Stimulated activated CD4-positive, alpha-beta T cell treated with anti-CD3 and anti-CD28 coated beads, TNF-alpha, amount 100 ng/mL, for 24 hours (primary cell): ENCODE results near the gene SLC22A15.

Experiments used
- DNase-seq, 3 experiments: peaks; one replicate each; pipeline ENCODE4 v3.0.0-alpha.2; 2020; ENCODE audit warnings: low read depth in 3 of 3

SLC22A15 gene

DNA sequence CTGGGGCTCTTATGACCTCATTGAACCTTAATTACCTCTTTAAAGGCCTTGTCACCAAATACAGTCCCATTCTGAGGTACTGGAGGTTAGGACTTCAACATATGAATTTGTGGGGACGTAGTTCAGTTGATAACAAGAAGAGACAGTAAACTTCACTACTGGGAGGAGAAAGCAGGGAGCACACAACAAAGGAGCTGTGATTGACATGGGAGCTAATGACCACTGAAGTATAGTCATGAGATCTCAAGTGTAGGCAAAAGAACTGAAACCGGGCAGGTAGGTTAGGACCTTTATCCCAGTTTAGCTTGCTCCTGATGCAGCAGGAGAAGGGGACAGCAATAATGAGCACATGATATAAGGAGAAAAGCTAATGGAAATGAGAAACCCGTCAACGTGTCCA lies 123.1 kb downstream of the SLC22A15 start:
- DNase-seq = no peak

- no peak for DNase-seq
These were observed 123.6 kb downstream of the SLC22A15 start for GRCh38 chr1:116099919-116100318.

DNA sequence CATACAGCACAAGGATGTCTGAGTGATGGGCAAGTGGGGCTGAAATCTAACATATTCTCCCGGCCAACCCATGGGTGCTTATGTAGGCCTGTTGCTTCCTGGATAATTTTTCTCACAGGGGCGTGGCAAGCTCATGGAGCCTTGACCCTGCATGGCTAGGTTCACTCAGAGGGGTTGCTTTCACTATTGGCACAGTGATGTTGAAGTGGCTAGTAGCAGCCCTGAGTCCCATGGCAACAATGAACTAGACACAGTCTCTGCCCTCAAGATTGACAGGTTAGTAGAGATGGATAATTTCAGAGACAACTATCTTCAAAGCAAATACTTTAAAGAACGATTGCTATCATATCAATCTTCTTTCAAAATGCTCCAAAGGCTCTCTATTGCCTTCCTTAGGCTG lies 128.4 kb downstream of the SLC22A15 start:
- no peak for DNase-seq

GRCh38 chr1:116105996-116106395 lies 129.7 kb downstream of the SLC22A15 start:
- DNase-seq = no peak

DNA sequence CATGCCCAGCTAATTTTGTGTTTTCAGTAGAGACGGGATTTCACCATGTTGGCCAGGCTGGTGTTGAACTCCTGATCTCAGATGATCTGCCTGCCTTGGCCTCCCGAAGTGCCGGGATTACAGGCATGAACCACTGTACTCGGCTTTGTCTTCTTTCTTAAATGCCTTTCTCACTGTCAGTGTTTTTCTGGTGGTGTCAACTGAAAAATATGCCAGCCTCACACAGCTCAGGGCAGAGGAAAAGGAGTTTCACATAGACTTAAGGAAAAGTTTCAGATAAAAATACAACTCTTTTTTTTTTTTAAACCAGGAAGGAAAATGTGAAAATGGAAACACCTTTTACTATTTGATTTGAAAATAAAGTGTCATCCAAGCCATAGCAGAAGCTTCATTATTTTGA lies 130.3 kb downstream of the SLC22A15 start:
- no peak for DNase-seq

DNA sequence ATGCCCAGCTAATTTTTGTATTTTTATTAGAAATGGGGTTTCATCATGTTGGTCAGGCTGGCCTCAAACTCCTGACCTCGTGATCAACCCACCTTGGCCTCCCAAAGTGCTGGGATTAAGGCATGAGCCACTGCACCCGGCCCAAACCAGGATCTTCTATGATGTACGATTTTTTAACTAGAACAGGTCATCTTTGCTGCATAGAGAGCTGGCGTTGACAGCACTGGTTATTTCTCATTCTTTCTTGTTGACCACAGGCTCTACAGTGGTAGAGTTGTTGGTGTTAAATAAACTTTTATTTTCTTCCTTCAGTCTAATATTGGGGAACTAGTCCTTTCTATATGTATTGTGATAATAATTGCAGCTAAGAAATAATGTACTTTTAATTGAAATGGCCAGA lies 131.1 kb downstream of the SLC22A15 start:
- no peak for DNase-seq

- no peak for DNase-seq
These were observed 134.5 kb downstream of the SLC22A15 start, which contains the start of gene MAB21L3 for GRCh38 chr1:116110567-116111523. MAB21L3 (plus strand) TSS chr1:116111399; CDS start chr1:116112616, 1,217 bp downstream.

- no peak for DNase-seq
These were observed 135.3 kb downstream of the SLC22A15 start for GRCh38 chr1:116111524-116112021.

- DNase-seq = no peak
These were observed 136.3 kb downstream of the SLC22A15 start for GRCh38 chr1:116112388-116113140.

GRCh38 chr1:116113615-116114014 lies 137.3 kb downstream of the SLC22A15 start:
- no peak for DNase-seq

DNA sequence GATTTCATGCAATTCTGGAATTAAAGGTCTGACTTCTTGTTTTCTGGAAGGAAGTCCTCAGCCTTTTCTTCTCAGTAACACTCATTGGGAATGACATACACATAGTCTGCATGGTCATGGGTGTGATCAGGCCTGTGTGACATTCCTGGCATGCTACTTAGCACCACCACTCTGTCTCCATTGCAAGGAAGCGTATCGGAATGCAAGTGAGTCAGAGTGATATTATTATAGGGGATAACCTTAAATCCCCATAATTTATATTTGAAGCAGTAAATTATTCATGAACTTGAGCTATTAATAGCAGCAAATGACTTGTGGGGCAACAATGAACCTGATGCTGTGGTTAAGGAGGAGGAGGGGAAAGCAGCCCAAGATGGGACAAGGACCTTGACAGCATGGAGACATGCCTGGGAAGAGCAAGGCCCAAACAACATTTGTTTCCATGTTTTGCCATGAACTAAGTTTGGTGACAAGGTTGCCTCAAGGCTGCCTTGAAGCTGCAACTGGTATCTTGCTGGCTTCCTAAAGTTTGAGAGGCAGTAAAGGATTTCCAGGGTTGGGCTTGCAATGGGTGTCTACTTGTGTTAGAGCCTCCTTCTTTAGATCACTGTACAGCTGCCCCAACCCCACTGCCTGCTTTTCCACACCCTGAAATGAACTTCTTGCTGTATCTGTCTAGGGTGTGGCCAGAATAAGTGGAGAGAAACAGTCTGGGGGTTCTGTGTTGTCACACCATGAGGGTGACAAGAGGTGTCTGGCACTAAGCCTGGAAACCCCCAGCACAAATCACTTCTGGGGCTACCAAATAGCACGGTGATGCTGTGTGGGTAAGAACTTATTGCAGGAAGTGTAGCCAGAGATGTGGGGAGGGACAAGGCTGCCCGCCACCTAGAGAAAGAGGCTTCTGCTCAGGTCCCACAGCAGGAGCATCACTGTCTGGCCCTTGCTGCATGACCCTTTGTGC lies 139.4 kb downstream of the SLC22A15 start:
- no peak for DNase-seq

- no peak for DNase-seq
These were observed 142.2 kb downstream of the SLC22A15 start for GRCh38 chr1:116118471-116118870.
